ENCODE results near the gene FGF3. TPM values are rescaled to one million over a fixed set of nuclear protein-coding genes. Genes with fewer than 3 reads are reported as not detected.

Gene FGF3
- polyA plus RNA-seq, 1 donor from 2014 or later, result 3.7 TPM

- Histone ChIP-seq H3F3A (ENCODE audit: insufficient read depth, low read length, poor library complexity, severe bottlenecking) (no peaks in the 10 kb centered on the region), H3K79me2 (replicated peaks; ENCODE audit: insufficient read depth, low read length) (no peaks in the 10 kb centered on the region), H4K20me1 (ENCODE audit: insufficient read depth) (no peaks in the 10 kb centered on the region), H3K9me3 (ENCODE audit: low read length) (no peaks in the 10 kb centered on the region), H3K4me2 (ENCODE audit: low read length) (no peak overlapping the region), H2AFZ (ENCODE audit: low read depth, low read length) (no peak overlapping the region), H3K27ac (ENCODE audit: low read length) (no peak overlapping the region), H3K9me2 (ENCODE audit: insufficient read depth, low read length) (no peaks in the 10 kb centered on the region), H3K27me3 (ENCODE audit: insufficient read depth, low read depth, low read length) (peaks cover 61% of the 10 kb centered on the region), H3K9ac (ENCODE audit: low read length) (no peak overlapping the region), H3K36me3 (ENCODE audit: insufficient read depth, low read length) (no peaks in the 10 kb centered on the region), H3K4me3 (ENCODE audit: low read length) (no peak overlapping the region)
- TF ChIP-seq MXI1 (conservative IDR thresholded peaks at IDR 0.05; ENCODE audit: poor library complexity, severe bottlenecking) (no peak), TAF1 (IDR thresholded peaks at IDR 0.05; ENCODE audit: low read depth) (no peak), CTCF (IDR thresholded peaks at IDR 0.05; ENCODE audit: poor library complexity, severe bottlenecking) (no peak), POLR2AphosphoS5 (IDR thresholded peaks at IDR 0.05) (no peak), EZH2 (IDR thresholded peaks at IDR 0.05; ENCODE audit: borderline replicate concordance, insufficient read depth, low read length, poor library complexity, severe bottlenecking) (peak; percentile 70), RAD21 (conservative IDR thresholded peaks at IDR 0.05) (no peak)
Observed at GRCh38 chr11:69774354-69775162, 44.7 kb downstream of the FGF3 start.

GRCh38 chr11:69773626-69774353, 45.4 kb downstream of the FGF3 start:
- Histone ChIP-seq H3F3A (ENCODE audit: insufficient read depth, low read length, poor library complexity, severe bottlenecking) (no peaks in the 10 kb centered on the region), H3K27me3 (ENCODE audit: insufficient read depth, low read depth, low read length) (peaks cover 61% of the 10 kb centered on the region), H3K9ac (ENCODE audit: low read length) (no peak overlapping the region), H3K36me3 (ENCODE audit: insufficient read depth, low read length) (no peaks in the 10 kb centered on the region), H3K79me2 (replicated peaks; ENCODE audit: insufficient read depth, low read length) (no peaks in the 10 kb centered on the region), H3K9me3 (ENCODE audit: low read length) (no peaks in the 10 kb centered on the region), H3K4me3 (ENCODE audit: low read length) (no peak overlapping the region), H3K9me2 (ENCODE audit: insufficient read depth, low read length) (no peaks in the 10 kb centered on the region), H4K20me1 (ENCODE audit: insufficient read depth) (no peaks in the 10 kb centered on the region), H3K4me2 (ENCODE audit: low read length) (no peak overlapping the region), H3K27ac (ENCODE audit: low read length) (no peak overlapping the region), H2AFZ (ENCODE audit: low read depth, low read length) (no peak overlapping the region)
- TF ChIP-seq EP300 (conservative IDR thresholded peaks at IDR 0.05; ENCODE audit: poor library complexity, severe bottlenecking), result no peak
- TF ChIP-seq TAF1 (IDR thresholded peaks at IDR 0.05; ENCODE audit: low read depth), result no peak
- TF ChIP-seq REST (IDR thresholded peaks at IDR 0.05; ENCODE audit: borderline replicate concordance), result no peak
- no peak for TF ChIP-seq EZH2 (IDR thresholded peaks at IDR 0.05; ENCODE audit: borderline replicate concordance, insufficient read depth, low read length, poor library complexity, severe bottlenecking)
- TF ChIP-seq SMC3 (conservative IDR thresholded peaks at IDR 0.05; ENCODE audit: poor library complexity), result no peak

All from neural cell (in vitro differentiated cells).